GM21723 (cell line): ENCODE measurements around the gene POU4F2.

ENCODE experiments used
- ATAC-seq: cut with Tn5 transposase; IDR thresholded peaks from one replicate; pipeline ENCODE4 v1.9.1; 2021; ENCODE audit warnings: mild to moderate bottlenecking, moderate library complexity; ENCODE audit not compliant: unreplicated experiment

Gene POU4F2, protein sequence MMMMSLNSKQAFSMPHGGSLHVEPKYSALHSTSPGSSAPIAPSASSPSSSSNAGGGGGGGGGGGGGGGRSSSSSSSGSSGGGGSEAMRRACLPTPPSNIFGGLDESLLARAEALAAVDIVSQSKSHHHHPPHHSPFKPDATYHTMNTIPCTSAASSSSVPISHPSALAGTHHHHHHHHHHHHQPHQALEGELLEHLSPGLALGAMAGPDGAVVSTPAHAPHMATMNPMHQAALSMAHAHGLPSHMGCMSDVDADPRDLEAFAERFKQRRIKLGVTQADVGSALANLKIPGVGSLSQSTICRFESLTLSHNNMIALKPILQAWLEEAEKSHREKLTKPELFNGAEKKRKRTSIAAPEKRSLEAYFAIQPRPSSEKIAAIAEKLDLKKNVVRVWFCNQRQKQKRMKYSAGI

GRCh38 chr4:146638786-146639505 is at the start of gene POU4F2:
Gene POU4F2, plus strand, starts transcription at chr4:146638893. Its CDS starts 248 bp downstream, at chr4:146639141.
- no peak for ATAC-seq

GRCh38 chr4:146590801-146591200 is 47.9 kb upstream of the POU4F2 start:
- no peak for ATAC-seq

GRCh38 chr4:146592019-146592418 is 46.7 kb upstream of the POU4F2 start:
- no peak for ATAC-seq

GRCh38 chr4:146632770-146633470 is 5.8 kb upstream of the POU4F2 start:
- no peak for ATAC-seq

DNA sequence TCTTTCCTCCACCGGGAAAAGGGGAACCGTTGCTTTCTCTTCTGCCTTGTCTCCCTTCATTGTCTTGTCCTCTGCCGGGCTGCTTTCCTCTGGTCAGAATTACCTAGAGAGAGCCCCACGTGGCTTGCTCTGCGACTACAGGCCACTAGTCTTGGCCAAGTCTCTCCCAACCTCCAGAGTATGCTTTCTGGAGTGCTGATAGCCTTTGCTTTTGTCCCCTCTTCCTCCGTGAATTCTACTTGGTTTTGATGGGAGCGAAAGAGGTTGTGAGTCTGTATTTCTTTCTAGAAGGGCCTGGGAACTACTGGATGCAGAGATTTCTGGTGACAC is 5.3 kb upstream of the POU4F2 start:
- no peak for ATAC-seq

DNA sequence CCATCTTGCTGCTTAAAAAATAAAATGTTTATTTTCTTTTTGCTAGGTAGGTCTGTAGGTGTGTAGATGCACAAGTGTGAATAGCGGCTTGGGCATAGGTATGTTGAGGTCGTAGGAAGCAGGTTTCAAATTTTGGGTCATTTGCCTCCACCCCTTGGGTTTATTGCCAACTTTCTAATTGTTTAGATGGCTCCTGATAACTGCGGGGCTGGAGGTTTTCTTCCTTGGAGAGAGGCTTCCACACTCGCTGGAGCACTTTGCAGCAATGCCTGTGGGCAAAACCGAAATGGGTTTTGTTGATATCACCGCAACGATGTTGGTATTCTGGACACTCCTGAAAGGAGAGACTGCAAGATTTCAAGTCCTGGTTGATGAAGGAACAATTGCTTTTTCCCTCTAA is 3.9 kb upstream of the POU4F2 start:
- ATAC-seq, result no peak

GRCh38 chr4:146637621-146638332 is 916 bp upstream of the POU4F2 start:
- no peak for ATAC-seq

DNA sequence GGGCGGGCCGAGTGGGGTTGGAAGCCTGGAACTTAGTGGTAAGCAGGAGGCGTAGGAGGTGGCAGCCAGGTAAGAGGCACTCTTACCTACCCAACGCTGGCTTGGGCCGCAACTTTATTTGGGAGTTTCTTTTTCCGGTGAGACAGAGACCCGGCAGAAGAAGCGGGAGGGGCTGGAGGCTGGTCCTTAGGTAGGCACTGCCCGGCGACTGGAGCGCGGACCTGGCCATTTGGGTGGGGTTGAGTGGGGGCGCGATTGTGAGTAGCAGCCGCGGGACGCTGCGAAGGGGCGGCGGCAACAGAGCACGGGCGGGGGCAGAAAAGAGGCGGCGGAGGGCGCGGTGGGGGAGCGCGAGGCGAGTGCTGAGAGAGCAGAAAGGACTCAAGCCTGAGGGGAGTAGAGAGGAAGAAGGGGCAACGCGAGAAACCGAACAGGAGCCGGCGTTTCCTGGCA is 334 bp upstream of the POU4F2 start:
- ATAC-seq, result no peak

GRCh38 chr4:146639506-146639932 is 826 bp downstream of the POU4F2 start:
- ATAC-seq, result no peak

DNA sequence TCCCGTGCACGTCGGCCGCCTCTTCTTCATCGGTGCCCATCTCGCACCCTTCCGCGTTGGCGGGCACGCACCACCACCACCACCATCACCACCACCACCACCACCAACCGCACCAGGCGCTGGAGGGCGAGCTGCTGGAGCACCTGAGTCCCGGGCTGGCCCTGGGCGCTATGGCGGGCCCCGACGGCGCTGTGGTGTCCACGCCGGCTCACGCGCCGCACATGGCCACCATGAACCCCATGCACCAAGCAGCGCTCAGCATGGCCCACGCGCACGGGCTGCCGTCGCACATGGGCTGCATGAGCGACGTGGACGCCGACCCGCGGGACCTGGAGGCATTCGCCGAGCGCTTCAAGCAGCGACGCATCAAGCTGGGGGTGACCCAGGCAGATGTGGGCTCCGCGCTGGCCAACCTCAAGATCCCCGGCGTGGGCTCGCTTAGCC is 1.4 kb downstream of the POU4F2 start:
- no peak for ATAC-seq

DNA sequence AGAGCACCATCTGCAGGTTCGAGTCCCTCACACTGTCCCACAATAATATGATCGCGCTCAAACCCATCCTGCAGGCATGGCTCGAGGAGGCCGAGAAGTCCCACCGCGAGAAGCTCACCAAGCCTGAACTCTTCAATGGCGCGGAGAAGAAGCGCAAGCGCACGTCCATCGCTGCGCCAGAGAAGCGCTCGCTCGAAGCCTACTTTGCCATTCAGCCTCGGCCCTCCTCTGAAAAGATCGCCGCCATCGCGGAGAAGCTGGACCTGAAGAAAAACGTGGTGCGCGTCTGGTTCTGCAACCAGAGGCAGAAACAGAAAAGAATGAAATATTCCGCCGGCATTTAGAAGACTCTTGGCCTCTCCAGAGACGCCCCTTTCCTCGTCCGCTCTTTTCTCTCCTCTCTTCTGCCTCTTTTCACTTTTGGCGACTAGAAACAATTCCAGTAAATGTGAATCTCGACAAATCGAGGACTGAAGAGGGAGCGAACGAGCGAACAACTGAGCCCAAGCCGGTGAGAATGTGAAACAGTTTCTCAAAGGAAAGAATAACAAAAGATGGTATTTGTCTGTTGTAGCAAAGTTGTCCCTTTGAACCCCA is 1.9 kb downstream of the POU4F2 start:
- no peak for ATAC-seq

DNA sequence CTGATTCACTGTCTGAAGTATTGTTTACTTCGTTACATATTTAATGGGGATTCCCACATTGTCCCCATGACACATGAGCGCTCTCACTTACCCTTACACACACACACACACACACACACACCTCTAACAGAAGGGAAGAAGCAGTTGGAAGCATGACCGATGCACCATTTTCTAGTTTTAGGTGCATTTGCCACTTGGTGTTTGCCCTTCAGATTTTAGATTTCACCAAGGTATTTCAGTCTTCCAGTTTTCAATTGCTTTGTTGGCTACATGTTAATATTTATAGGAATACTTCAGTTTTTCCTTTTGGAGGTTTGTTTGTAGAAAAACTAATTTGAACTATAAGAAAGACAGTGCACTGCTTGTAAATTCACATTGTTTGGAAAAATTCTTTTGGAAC is 3.1 kb downstream of the POU4F2 start:
- no peak for ATAC-seq

DNA sequence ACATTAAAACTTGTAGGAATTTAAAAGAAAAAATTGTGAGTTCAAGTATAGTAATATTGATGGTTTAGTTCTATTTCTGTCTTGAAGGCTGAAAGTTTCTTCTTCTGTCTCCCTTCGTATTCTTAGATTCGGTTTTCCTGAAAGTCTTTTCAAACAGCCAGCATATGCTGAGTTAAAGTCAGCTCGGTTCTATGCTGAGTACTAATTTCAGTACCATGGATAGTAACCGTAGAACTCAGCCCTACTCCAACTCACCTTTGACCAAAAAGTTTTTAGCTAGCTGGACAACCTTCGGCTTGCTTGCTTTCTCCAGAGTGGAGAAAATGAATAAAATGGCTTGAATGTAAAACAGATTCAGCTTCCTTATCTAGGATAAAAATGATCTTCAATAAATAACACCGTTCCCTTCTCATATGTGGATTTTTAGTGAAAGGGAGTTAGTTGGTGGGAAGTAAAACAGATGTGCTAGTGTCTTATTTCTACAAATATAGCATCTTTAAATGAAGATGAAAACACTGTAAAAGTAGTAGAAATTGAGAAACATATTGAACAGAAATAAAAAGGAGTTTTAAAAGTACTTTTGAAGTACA is 5.2 kb downstream of the POU4F2 start:
- no peak for ATAC-seq

DNA sequence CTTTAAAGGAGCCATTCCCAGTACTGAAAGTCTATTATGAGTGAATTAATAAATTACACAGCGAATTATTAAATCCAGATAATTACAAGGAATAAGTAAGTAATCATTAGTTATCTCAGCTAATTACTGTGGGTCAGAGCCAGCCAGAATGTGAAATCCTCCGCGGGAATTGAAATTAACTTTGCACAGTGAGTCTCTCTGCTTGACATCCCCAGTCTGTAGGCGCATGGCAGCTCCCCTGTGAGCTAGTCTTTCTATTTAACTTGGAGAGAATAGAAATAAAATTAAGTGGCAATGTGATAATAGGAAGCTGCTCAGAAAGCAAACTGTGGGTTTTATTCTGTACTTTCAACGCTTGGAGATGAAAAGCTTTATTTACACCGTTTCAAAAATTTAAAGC is 7.2 kb downstream of the POU4F2 start:
- ATAC-seq, result no peak

GRCh38 chr4:146646593-146647325 is 8.1 kb downstream of the POU4F2 start:
- no peak for ATAC-seq

GRCh38 chr4:146647615-146648460 is 9.1 kb downstream of the POU4F2 start:
- ATAC-seq, result no peak

GRCh38 chr4:146648461-146648783 is 9.7 kb downstream of the POU4F2 start:
- no peak for ATAC-seq

- no peak for ATAC-seq
Observed at GRCh38 chr4:146649232-146649631, 10.5 kb downstream of the POU4F2 start.

- no peak for ATAC-seq
Observed at GRCh38 chr4:146650034-146650433, 11.3 kb downstream of the POU4F2 start.
